Mesendoderm (in vitro differentiated cells): Measurements from ENCODE around the gene RGS11.

ENCODE experiments used
- DNase-seq: peaks from one replicate; pipeline ENCODE4 v3.0.0; 2013
- H2AK5ac ChIP-seq: 2 replicates; pipeline ENCODE4 v1.6.1; 2013; ENCODE audit warnings: low read length, inconsistent platforms
- H2BK120ac ChIP-seq: 2 replicates; pipeline ENCODE4 v1.6.1; 2013; ENCODE audit warnings: low read depth, mild to moderate bottlenecking, low read length, moderate library complexity, mixed read lengths
- H2BK15ac ChIP-seq: replicated peaks from 2 replicates; pipeline ENCODE4 v1.6.1; 2013; ENCODE audit warnings: low read depth, mild to moderate bottlenecking, moderate library complexity
- H2BK5ac ChIP-seq: 2 replicates; pipeline ENCODE4 v1.6.1; 2013; ENCODE audit warnings: low read length, inconsistent platforms
- H3K18ac ChIP-seq: 2 replicates; pipeline ENCODE4 v1.6.1; 2013; ENCODE audit warnings: mild to moderate bottlenecking, low read length, mixed read lengths
- H3K23ac ChIP-seq: one replicate; pipeline ENCODE4 v1.6.1; 2013; ENCODE audit warnings: low read length
- H3K27ac ChIP-seq: 2 replicates; pipeline ENCODE4 v1.5.1; 2013; ENCODE audit warnings: low read depth, mild to moderate bottlenecking, inconsistent platforms, low read length, moderate library complexity
- H3K27me3 ChIP-seq: 2 replicates; pipeline ENCODE4 v1.6.1; 2013; ENCODE audit warnings: low read length, control low read depth, mild to moderate bottlenecking, inconsistent platforms; ENCODE audit not compliant: insufficient read depth, poor library complexity
- H3K36me3 ChIP-seq: 2 replicates; pipeline ENCODE4 v1.6.1; 2013; ENCODE audit warnings: low read length, inconsistent platforms; ENCODE audit not compliant: control insufficient read depth, insufficient read depth
- H3K4ac ChIP-seq: one replicate; pipeline ENCODE4 v1.6.1; 2013; ENCODE audit warnings: low read depth, mild to moderate bottlenecking, low read length, moderate library complexity
- H3K4me1 ChIP-seq: 2 replicates; pipeline ENCODE4 v1.6.1; 2013; ENCODE audit warnings: low read depth, low read length, inconsistent platforms; ENCODE audit not compliant: control insufficient read depth
- H3K4me2 ChIP-seq: 2 replicates; pipeline ENCODE4 v1.6.1; 2013; ENCODE audit warnings: low read length
- H3K4me3 ChIP-seq: 2 replicates; pipeline ENCODE4 v1.5.1; 2013; ENCODE audit warnings: mild to moderate bottlenecking, low read length
- H3K56ac ChIP-seq: one replicate; pipeline ENCODE4 v1.6.1; 2013; ENCODE audit warnings: low read length
- H3K79me1 ChIP-seq: 2 replicates; pipeline ENCODE4 v1.6.1; 2013; ENCODE audit warnings: low read length, inconsistent platforms
- H3K79me2 ChIP-seq: 2 replicates; pipeline ENCODE4 v1.6.1; 2013; ENCODE audit warnings: mild to moderate bottlenecking, low read length; ENCODE audit not compliant: control insufficient read depth, insufficient read depth
- H3K9ac ChIP-seq: 2 replicates; pipeline ENCODE4 v1.6.1; 2013; ENCODE audit warnings: low read length, inconsistent platforms
- H4K5ac ChIP-seq: one replicate; pipeline ENCODE4 v1.6.1; 2013; ENCODE audit warnings: low read length
- H4K8ac ChIP-seq: one replicate; pipeline ENCODE4 v1.6.1; 2013; ENCODE audit warnings: low read depth, mild to moderate bottlenecking, control low read depth, low read length, moderate library complexity
- WGBS: extraction: QIAGEN DNeasy Blood & Tissue Kit; methylation state at CpG from one replicate; pipeline ENCODE4 v1.1.7; 2013; ENCODE audit warnings: low lambda C conversion rate, missing lambda C conversion rate; ENCODE audit not compliant: insufficient coverage; ENCODE audit errors: extremely low coverage; 5-methylcytosine and 5-hydroxymethylcytosine counted together

RGS11 gene

GRCh38 chr16:229731-230281, 45.9 kb downstream of the RGS11 start:
- Histone ChIP-seq H4K5ac (no peak overlapping the region), H3K27me3 (no peaks in the 10 kb centered on the region), H2BK15ac (no peak overlapping the region), H2BK5ac (no peak overlapping the region), H3K4me3 (no peak overlapping the region), H3K56ac (no peak overlapping the region), H2AK5ac (no peak overlapping the region), H3K4me1 (peaks cover 2% of the 10 kb centered on the region), H3K9ac (peak overlapping the region; percentile 20), H3K18ac (no peak overlapping the region), H3K79me1 (peaks cover 6% of the 10 kb centered on the region), H3K4ac (no peak overlapping the region), H3K23ac (no peak overlapping the region), H3K36me3 (peaks cover 5% of the 10 kb centered on the region), H3K4me2 (no peak overlapping the region), H4K8ac (no peak overlapping the region), H3K27ac (no peak overlapping the region), H3K79me2 (peaks cover 34% of the 10 kb centered on the region), H2BK120ac (no peak overlapping the region)
- DNase-seq: no peak
- WGBS: no CpG with 5 or more reads among the region's 22 CpGs

GRCh38 chr16:228852-229730, 46.7 kb downstream of the RGS11 start, which contains the start of gene LUC7L:
LUC7L (minus strand) TSS chr16:229449; CDS start chr16:229339, 110 bp downstream.
- Histone ChIP-seq H2BK120ac (no peak within 1 kb of the TSS), H3K9ac (peak within 1 kb of the TSS; percentile 90), H3K23ac (peak within 1 kb of the TSS; percentile 86), H3K4me3 (peak within 1 kb of the TSS; percentile 73), H2BK15ac (no peak within 1 kb of the TSS), H4K5ac (no peak within 1 kb of the TSS), H3K36me3 (peaks cover 5% of the 10 kb centered on the region), H2AK5ac (no peak within 1 kb of the TSS), H3K4me2 (peak within 1 kb of the TSS; percentile 35), H3K4me1 (peaks cover 2% of the 10 kb centered on the region), H3K4ac (peak within 1 kb of the TSS; percentile 97), H4K8ac (peak within 1 kb of the TSS; percentile 98), H3K27ac (peak within 1 kb of the TSS; percentile 97), H3K18ac (peak within 1 kb of the TSS; percentile 98), H3K56ac (peak within 1 kb of the TSS; percentile 98), H3K27me3 (no peaks in the 10 kb centered on the region), H3K79me2 (peaks cover 37% of the 10 kb centered on the region), H2BK5ac (peak within 1 kb of the TSS; percentile 92), H3K79me1 (peaks cover 6% of the 10 kb centered on the region)
- WGBS: no CpG with 5 or more reads among the region's 88 CpGs
- DNase-seq: peak; percentile 94

GRCh38 chr16:228151-228851, 47.4 kb downstream of the RGS11 start:
- Histone ChIP-seq H2BK5ac (no peak overlapping the region), H3K4me2 (peak overlapping the region; percentile 39), H3K23ac (peak overlapping the region; percentile 86), H3K79me1 (peaks cover 6% of the 10 kb centered on the region), H3K56ac (peak overlapping the region; percentile 98), H3K79me2 (peaks cover 38% of the 10 kb centered on the region), H3K27ac (peak overlapping the region; percentile 45), H2BK120ac (no peak overlapping the region), H3K4me3 (peak overlapping the region; percentile 73), H3K4me1 (peaks cover 2% of the 10 kb centered on the region), H3K18ac (no peak overlapping the region), H2BK15ac (no peak overlapping the region), H4K8ac (peak overlapping the region; percentile 43), H3K27me3 (no peaks in the 10 kb centered on the region), H3K9ac (peak overlapping the region; percentile 90), H2AK5ac (no peak overlapping the region), H3K4ac (no peak overlapping the region), H3K36me3 (peaks cover 5% of the 10 kb centered on the region), H4K5ac (no peak overlapping the region)
- no CpG with 5 or more reads among the region's 9 CpGs for WGBS
- DNase-seq: peak; percentile 50

GRCh38 chr16:220021-220420, 55.7 kb downstream of the RGS11 start:
- DNase-seq: no peak
- WGBS: no CpG with 5 or more reads among the region's 4 CpGs
- no peak overlapping the region for H2BK120ac ChIP-seq

More at GRCh38 chr16:220021-220420, 55.7 kb downstream of the RGS11 start:
- Histone ChIP-seq H2BK15ac (no peak overlapping the region), H3K18ac (no peak overlapping the region), H3K4me3 (no peak overlapping the region), H3K79me2 (peaks cover 35% of the 10 kb centered on the region), H3K27me3 (no peaks in the 10 kb centered on the region), H2AK5ac (no peak overlapping the region), H3K23ac (no peak overlapping the region), H3K4ac (no peak overlapping the region), H3K36me3 (peaks cover 7% of the 10 kb centered on the region), H3K4me2 (no peak overlapping the region), H3K27ac (no peak overlapping the region), H2BK5ac (no peak overlapping the region), H4K8ac (no peak overlapping the region), H4K5ac (no peak overlapping the region), H3K4me1 (no peaks in the 10 kb centered on the region), H3K79me1 (peaks cover 3% of the 10 kb centered on the region), H3K9ac (no peak overlapping the region), H3K56ac (no peak overlapping the region)
